Peyer's patch (tissue), 4 donors: ENCODE measurements around the gene CDKL1.

Source experiments
- POLR2A ChIP-seq, 2 donors: fragments of 450-650 bp; IDR thresholded peaks; one replicate each; pipeline ENCODE4 v1.5.1; 2017; ENCODE audit warnings: antibody characterized with exemption in 2 of 2, mild to moderate bottlenecking in 2 of 2, moderate library complexity in 2 of 2
- TF ChIP-seq, protein P1 (sequence below), 6 experiments: fragments of 450-650 bp in 4 of 6; fragments of 200-600 bp in 2 of 6; sonication (generic) in 1 of 6; IDR thresholded peaks; one replicate each; pipeline ENCODE4 v1.5.1; 2017 to 2019; ENCODE audit warnings: antibody characterized with exemption in 6 of 6, mild to moderate bottlenecking in 3 of 6, moderate library complexity in 1 of 6

DNA sequence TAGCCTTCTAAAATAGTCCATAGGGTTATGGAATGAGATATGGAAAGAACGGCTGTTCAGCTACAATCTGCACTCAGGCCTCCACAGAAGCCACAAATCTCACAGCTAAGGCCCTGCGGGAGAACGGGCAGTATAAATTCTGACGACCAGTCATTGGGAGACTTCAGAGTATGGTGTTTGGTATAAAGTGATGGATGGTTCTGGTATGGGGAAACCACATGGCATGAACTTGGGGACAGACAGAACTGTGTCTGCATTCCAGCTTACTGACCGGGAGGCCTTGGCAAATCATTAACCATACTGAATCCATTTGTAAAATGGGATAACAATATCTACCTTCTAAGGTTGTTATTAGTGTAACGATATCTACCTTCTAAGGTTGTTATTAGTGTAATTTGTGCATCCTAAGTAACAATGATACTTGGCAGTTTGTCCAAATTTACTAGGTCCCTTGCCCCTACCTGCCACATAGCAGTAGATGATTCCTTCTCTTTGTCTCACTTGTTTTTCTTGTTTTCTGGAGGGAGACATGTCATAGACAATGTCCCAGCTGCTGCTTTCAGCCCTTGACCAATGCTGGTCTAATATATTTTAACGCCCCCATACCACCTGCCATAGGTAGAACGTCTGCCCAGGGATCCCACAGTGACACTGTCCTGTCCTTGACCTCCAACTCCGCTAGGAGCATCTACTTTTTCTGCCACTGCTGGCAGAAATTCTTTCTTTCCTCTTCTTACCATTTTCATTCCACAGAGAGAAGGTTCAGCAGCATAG lies 6.8 kb downstream of the CDKL1 start:
- TF ChIP-seq POLR2A (IDR thresholded peaks at IDR 0.05) = no peak
- TF ChIP-seq, protein P1, sequence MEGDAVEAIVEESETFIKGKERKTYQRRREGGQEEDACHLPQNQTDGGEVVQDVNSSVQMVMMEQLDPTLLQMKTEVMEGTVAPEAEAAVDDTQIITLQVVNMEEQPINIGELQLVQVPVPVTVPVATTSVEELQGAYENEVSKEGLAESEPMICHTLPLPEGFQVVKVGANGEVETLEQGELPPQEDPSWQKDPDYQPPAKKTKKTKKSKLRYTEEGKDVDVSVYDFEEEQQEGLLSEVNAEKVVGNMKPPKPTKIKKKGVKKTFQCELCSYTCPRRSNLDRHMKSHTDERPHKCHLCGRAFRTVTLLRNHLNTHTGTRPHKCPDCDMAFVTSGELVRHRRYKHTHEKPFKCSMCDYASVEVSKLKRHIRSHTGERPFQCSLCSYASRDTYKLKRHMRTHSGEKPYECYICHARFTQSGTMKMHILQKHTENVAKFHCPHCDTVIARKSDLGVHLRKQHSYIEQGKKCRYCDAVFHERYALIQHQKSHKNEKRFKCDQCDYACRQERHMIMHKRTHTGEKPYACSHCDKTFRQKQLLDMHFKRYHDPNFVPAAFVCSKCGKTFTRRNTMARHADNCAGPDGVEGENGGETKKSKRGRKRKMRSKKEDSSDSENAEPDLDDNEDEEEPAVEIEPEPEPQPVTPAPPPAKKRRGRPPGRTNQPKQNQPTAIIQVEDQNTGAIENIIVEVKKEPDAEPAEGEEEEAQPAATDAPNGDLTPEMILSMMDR (IDR thresholded peaks at IDR 0.05) = no peak
